HG02943 (cell line): ENCODE results near the gene SLC7A11.
"Not testable (repeated sequence)": the region's sequence is repeated elsewhere in the genome, so short reads cannot be mapped to it uniquely, and the experiment has no call there.

Experiments used
- ATAC-seq: cut with Tn5 transposase; IDR thresholded peaks from one replicate; pipeline ENCODE4 v1.9.1; 2021; ENCODE audit warnings: mild to moderate bottlenecking, low read depth, moderate library complexity; ENCODE audit not compliant: unreplicated experiment

The SLC7A11 gene

DNA sequence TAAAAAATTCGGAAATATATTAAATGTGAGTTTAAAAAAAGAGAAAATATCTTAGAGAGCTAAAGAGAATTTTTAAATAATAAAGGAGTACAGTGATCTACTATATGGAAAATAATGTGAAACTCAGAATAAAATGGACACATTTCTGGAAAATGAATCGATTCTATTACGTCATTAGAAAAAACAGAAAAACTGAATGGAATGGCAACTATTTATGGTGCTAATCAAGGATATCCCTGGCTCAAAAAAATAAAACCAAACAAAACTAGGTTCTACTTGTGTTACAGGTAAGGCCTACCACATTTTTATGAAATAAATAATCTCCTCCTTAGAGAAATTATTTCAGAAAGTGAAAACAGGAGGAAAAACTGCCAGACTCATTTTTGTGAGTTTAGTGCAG is 5.5 kb upstream of the SLC7A11 start:
- no peak for ATAC-seq

DNA sequence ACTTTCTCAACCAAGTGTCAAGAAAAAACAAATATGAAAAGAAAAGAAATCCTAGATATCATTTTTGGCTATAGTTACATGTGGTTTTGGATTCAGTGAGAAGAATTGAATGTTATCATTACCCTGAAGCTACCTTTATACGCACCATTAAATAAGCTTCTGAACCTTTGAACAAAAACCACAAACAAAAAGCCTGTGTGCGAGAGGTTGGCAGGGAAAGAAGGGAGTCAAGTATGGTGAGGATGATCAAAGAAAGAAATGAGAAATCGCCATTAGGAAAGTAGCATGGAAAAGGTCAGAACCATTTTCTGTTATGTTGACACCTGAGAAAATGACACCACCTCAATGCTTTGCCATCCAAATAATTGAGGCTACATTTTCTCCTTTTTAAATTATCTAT is 1.2 kb upstream of the SLC7A11 start:
- ATAC-seq, result no peak

DNA sequence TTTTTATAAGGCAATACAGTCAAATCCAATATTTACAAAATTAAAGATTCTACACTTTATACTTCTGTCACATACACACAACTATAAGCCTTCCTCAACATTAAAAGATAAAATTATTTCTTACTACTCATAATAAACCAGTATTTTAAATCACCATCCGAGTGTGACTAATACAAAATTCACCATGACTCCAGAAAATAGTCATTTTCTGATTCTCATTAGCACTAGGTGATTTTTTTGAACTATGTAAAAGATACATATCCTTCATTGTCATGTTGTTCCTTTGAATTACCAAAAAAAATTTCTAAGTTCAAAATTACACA is 646 bp upstream of the SLC7A11 start:
- no peak for ATAC-seq

DNA sequence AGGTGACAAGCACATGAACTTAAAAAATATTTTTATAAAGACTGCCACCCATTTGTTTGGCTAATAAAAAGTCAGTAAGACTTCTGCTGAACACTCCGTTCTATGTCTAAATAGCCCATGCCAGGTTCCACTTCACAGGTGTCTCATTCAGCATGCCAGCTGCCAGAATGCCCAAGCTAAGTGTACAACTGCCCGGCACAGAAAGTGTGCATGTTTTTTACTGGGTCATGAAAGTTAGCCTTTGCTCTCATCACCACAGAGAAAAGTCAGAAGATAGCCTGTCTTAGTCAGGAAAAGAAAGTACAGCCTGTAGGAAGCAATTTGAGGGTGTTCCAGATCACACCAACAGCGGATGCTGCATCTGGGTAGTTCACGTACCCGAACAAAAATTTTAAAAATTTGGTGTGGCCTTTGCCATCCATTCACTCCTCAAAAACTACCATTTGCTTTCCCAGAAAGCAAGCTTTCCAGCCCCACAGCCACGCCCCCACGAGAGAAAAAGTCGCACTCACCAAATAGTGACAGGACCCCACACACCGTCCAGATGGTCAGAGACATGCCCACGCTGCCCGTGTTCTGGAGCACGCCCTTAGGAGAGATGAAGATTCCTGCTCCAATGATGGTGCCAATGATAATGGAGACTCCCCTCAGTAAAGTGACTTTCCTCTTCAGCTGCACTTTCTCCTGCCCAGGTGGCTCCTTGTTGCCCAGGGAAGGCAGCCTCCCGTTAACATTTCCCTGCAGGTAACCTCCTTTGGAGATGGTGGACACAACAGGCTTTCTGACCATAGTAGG is 671 bp downstream of the SLC7A11 start:
- peak; percentile 1 for ATAC-seq

DNA sequence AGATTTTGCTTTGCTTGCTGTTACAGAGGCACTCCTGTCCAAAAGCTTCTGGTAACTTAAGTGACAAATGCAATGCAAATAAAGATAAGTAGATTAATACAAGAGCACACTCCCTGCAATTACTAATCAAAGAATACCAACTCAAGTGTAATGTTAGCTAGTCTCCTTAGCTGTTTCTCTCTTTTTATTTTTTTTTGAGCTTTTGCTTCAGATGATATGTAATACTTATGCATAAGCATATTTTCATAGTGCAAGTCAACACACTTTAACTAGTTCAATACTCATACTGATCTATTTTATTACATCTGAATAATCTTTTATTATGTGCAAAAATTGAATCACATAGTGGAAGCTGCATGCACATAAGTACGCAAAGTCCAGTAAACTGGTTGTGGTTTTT is 2.7 kb downstream of the SLC7A11 start:
- ATAC-seq, result no peak

DNA sequence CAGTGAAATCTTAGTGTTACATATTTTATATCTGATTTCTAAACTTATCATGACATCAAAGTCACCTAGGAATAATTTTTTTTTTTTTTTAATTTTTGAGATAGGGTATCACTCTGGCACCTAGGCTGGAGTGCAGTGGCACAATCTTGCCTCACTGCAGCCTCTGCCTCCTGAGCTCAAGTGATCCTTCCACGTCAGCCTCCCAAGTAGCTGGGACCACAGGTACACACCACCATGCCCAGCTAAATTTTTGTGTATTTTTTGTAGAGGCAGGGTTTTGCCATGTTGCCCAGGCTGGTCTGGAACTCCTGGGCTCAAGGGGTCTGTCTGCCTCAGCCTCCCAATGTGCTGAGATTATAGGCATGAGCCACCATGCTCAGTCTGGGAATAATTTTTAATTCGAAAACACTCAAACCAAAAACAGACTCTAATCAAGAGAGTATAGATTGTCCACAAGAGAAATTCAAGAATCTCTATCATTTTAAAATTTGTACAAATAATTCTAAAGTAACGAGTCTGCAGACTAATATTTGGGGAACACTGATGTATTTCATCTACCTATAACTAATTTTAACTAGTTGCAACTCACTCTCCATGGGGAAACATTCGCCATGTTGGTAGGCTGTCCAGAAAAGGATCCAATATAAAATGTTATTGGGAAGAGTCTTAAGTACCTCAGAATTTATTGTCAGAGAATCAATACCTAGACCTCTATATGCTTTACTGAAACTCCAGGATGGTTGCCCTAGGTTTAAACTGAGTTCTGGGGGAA is 3.4 kb downstream of the SLC7A11 start:
- no peak for ATAC-seq

DNA sequence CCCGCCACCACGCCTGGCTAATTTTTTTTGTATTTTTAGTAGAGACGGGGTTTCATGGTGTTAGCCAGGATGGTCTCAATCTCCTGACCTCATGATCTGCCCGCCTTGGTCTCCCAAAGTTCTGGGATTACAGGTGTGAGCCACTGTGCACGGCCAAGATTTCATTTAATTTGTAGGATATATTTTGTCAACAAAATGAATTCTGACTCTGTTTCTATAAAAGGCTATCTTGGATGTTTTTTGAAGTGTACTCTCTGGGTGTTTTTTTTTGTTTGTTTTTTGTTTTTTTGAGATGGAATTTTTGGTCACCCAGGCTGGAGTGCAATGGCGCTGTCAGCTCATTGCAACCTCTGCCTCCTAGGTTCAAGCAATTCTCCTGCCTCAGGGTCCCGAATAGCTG is 5.0 kb downstream of the SLC7A11 start:
- not testable (repeated sequence) for ATAC-seq

DNA sequence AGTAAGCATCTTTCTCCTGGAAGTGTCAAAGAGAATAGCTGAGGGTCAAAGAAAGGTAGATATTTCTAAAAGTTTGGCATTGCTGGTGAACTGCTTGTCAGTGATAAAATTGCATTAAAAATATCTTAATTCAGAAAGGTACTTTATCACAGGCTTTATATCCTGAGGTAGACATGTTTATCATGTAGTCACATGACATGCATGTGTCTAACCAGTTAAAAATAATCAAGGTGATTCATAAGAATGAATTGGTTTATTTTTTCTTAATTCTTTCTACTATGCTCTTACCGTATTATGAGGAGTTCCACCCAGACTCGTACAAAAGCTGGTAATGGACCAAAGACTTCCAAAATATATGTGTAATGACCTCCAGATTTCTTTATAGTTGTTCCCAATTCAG is 6.1 kb downstream of the SLC7A11 start:
- no peak for ATAC-seq

DNA sequence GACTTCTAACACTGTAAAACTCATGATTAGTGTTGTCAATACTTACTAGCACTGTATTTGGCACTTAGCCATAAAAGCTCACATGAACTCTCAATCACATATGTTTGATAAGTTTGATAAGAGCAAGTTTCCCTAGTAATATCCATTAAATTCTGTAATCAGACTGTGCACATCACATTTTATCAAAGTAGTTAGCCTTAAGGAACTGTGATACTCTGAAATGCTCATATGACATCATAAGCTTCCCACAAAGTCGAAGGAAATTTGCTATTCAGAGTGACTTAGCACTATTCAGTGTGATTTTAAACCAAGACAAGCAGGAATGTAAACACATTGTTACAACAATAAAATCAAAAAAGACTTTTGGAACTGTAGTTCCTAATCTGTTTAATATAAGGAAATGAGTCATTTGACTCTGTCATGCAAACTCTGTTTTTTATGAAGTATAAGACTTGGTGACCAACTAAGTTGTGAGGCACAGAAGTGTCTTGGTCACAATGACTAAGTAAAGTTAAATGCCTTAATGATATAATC is 6.7 kb downstream of the SLC7A11 start:
- no peak for ATAC-seq

DNA sequence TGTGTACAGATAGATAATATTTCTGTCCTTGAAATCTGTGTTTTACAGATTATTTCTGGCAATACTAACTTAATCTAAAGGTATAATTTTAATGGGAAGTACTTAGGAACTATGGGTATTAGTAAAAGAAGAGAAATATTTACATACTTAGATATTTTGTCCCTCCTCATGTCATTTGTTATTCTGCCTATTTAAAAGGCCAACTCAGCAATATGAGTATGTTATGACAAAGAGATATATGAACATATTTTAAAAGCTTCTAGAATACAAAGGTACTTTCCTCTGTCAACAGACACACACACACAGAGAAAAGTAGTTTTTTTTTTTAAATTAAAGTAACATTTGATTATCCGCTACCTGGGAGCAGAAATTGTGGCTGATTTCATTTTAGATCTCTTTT is 7.9 kb downstream of the SLC7A11 start:
- ATAC-seq, result no peak

DNA sequence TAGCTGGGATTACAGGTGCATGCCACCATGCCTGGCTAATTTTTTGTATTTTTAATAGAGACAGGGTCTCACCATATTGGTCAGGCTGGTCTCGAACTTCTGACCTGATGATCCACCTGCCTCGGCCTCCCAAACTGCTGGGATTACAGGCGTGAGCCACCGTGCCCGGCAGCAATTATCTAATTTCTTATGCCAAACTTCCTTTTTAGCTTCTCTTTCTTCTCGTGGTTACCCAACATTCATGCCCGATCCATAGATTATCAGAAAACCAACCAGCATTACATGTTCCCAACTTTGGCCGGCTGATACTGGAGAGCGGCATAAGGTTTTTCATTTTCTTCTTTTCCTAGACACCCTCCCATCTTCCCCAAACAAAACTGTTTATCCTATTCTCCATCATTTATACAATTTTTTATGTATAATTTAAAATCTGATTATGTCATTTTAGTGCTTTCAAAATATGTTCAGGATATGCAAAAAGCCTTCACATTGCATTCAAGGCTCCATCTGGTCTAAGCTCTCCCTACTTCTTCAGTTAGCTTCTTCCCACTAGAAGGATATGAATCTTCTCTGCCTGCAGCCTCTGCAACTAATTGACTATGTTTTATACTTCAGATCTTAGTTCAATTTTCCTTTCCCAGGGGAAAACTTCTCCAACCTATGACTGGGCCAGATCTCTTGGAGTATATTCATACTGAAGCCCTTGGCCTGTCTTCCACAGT is 8.7 kb downstream of the SLC7A11 start:
- no peak for ATAC-seq

DNA sequence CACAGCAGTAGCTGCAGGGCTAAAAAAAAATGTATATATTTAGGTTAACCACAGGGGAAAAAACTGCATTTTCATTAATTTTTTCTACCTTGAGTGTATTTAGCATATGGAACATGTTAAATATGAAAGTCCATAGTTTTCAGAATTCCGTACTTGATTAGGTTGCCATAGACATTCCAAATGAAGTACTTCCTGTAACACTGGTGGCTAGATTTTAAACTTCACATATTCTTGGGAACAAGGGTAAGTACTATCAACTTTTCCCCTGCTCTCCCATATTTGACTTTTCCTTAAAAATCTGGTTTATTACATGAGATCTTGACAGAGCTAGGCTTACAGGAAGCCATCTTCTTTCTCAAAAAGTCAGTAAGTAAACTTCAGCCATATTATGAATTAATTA is 9.8 kb downstream of the SLC7A11 start:
- no peak for ATAC-seq

DNA sequence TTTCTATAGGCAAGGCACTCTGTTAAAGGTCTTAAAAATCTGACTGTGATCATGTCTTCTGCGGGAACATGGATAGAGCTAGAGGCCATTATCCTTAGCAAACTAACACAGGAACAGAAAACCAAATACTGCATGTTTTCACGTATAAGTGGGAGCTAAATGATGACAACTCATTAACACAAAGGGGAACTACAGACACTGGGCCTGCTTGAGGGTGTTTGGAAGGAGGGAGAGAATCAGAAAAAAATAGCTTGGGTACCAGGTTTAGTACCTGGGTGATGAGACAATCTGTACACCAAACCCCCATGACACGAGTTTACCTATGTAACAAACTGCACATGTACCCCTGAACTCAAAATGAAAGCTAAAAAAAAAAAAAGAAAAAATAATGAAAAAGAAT is 12.1 kb downstream of the SLC7A11 start:
- no peak for ATAC-seq

DNA sequence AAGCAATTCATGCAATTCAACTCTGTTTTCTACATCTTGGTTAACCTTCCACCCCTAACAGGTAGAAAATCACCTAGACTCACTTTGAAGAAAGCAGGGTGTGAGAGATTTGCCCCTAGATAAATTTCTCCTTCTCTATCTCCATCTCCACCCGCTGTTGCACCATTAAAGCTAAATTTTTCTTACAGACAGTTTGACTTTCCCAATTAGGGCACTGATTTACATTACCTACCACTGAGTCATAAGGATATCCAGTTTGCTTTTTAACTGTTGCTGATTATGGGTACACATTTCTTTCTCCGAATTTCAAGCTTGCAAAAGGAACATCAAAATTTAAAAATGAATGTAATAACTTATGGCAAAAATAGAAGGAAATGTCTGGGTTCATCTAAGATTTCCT is 13.0 kb downstream of the SLC7A11 start:
- no peak for ATAC-seq

DNA sequence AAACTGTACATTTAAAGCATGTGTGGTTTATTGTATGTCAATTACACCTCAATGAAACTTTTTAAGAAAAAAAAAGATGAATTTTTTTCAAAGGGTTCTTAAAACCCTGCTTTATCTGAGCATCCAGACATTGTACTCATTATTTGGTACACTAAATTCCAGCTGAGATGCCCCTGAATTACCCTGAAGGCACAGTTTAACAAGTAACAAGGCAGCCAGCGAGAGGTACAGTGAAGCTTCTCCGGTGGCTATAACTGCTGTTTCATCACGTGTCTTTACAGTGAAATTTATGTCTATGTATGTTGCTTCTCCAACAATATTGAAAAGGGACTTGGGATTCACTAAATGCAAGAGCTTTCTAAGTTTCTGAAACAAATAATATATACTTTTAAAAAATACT is 15.8 kb downstream of the SLC7A11 start:
- ATAC-seq, result no peak

DNA sequence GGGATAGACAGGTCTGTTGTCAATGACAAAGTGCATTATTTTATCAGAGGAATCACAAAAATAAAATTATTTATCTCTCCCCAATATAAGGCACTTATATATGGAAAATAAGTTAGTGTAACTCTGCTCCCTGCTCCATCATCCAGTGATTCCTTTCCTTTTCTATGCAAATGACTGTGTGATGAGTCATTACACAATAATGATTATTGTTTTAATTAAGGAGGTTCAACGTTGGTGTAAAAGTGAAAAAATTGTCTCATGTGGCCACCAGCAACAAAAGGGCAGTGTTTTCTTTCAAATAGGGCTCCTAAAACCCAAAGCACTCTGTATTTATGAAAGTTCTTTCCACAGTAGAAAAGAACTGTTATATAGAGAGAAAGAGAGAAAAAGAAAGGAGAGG is 16.7 kb downstream of the SLC7A11 start:
- no peak for ATAC-seq

DNA sequence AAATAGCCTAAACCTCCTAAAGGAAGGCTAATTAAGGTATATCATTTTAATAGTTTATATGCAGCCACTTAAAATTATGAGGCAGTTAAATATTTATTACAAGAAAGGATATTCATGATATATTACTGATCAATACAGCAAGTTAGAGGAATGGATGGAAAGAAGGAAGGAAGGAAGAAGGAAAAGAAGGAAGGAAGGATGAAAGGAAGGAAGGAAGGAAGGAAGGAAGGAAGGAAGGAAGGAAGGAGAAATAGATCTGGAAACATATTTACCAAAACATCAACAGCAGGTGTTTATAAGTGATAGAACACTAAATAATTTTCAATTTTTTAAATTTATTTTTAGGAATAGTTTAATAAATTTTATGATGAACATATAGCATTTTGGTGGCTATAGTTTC is 17.5 kb downstream of the SLC7A11 start:
- ATAC-seq, result no peak

DNA sequence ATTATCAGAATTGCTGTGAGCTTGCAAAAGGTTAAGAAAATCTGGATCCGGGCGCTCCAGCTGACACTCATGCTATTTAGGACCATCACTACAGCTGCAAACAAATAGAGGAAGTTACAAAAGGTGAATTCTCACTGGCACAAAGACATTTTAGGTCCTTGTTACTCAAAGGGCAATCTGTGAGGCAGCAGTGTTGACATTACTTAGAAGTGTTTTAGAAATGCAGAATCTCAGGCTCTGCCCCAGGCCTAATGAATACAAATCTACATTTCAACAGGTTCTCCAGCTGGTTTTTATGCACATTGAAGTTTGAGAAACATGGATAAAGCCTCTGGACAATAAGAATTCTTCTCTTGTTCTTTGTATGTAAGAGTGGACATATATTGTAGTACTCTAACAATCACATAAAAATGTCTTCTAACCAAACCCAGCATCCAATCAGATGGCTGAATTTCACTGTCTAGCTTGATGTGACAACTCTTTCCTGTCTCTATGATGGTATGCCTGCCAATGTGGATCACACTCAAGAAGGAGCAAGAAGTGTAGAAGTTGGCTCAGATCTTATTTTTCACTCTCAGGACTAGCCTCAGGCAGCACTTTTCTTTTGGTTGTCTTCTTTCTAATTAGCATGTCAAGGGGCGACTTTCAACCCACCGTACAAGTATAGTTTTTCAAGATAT is 18.8 kb downstream of the SLC7A11 start:
- ATAC-seq, result no peak

DNA sequence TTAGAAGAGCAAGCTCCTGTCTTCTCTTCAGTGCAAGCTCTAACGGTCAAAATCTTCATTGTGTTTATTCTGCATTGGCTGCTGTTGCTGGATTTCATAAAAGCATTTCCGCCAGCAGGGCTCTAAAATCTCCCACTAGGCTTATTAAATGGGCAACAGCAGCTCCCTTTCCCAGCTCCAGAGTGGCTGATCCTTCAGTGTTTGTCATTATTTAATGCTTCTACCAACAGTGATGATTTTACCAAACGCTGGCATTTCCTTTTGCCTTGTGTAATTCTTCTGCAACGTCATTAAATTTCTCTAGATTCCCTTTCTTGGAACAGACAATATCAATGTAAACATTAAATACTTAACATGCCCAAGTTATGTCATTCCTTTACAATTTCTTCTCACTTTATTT is 20.1 kb downstream of the SLC7A11 start:
- ATAC-seq, result no peak

DNA sequence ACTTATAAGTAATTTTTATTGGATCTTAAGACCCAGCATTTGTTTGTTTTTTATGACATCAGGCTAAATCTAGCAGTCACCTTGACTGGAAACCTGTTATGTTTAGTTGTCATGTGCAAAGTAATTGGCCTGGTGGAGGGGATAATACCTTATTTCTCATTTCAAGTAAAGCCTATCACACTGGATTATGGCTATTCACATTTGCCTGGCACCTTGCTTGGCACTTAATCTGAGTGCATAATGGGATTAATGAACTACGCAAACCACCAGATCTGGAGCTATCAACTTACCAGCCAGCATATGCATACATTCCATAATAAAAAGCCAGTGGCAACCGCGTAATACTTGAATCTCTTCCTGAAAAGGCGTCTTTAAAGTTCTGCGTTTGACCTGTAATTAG is 23.2 kb downstream of the SLC7A11 start:
- ATAC-seq, result no peak

DNA sequence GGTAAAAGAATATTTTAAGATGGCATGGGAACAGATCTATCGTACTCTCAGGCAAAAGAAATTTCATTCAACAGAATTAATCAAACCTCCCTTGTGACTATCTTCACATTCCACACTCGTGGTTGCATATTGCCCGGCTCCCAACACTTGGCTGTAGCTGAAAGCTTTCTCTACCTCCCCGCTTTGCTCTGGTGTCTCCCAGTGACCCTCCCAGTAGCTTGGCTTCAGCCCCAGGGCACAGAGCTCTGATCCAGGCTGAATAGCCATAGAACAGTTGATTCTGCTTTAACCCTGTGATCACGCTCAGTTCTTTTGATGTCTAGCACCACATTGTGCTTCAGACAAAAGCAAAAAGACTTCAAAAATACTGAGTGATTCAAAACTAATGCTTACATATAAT is 24.6 kb downstream of the SLC7A11 start:
- no peak for ATAC-seq
